Measurements from ENCODE around the gene ZNF507.

GRCh38 chr19:32307591-32307990 lies 37.8 kb upstream of the ZNF507 start:
- TF ChIP-seq CTCF (IDR thresholded peaks at IDR 0.05; ENCODE audit: poor library complexity) (no peak), EZH2 (IDR thresholded peaks at IDR 0.05; ENCODE audit: borderline replicate concordance) (no peak), EZH2phosphoT487 (IDR thresholded peaks at IDR 0.05; ENCODE audit: low read depth, severe bottlenecking, unreplicated experiment) (no peak)
